ENCODE data around the gene MAMSTR.
"Not testable (repeated sequence)": the region's sequence is repeated elsewhere in the genome, so short reads cannot be mapped to it uniquely, and the experiment has no call there.

The MAMSTR gene, protein sequence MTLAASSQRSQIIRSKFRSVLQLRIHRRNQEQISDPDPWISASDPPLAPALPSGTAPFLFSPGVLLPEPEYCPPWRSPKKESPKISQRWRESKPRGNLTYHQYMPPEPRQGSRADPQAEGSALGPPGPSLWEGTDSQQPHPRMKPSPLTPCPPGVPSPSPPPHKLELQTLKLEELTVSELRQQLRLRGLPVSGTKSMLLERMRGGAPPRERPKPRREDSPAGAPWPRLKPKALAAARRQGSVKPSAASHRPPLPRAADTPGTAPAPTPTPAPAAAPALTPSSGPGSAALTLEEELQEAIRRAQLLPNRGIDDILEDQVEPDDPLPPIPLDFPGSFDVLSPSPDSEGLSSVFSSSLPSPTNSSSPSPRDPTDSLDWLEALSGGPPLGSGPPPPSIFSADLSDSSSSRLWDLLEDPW

DNA sequence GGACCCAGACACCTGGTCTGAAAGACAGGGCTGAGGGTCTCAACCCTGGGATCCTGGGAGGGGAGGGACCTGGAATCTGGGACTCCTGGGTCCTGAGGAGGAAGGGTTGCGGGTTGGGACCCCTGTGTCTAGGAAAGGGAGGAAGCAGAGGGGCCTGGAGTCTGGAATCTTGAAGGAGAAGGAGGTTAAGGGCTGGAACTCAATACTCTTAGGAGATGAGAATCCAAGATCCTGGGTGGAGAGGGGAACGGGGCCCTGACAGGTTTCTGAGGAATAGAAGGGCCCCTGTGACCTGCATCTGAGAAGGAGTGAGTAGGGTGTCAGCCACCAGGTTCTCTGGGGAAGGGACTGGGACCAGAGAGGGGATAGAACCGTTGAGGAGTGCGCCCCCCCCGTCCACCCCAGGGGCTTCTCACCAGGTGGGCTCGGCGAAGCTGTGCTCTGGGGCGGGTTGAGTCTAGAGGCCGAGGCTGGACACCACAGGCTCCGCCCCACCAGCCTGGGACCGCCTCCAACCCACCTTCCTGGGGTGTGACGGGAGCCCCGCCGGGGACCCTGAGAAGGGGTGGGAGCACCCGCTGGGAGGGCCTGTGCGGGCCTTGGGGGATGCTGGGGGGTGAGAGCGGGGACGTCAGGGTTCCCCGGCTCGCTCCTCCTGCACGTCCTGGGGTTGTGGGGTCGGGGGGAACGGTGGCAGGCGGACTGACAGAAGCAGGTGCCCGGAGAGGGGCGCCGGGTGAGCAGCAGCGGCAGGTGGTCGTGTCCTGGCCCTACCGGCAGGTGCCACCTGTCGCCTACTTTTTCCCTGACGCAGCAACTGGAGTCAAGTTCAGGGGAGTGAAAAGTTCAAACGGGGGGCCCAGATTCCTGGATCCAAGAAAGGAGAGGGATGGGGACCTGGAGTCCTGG lies at the start of gene MAMSTR:
TSS of gene MAMSTR (minus strand) at position 463 of the 909 bp plus-strand sequence. CDS start 694 bp downstream, outside the sequence.
- peak within 1 kb of the TSS; percentile 97 for H3K4me3 Mint-ChIP-seq
- peak within 1 kb of the TSS; percentile 96 for H3K27ac Mint-ChIP-seq
- no peaks in the 10 kb centered on the region for H3K27me3 Mint-ChIP-seq
- no peak for ATAC-seq (ENCODE audit: low read depth)
- no peaks in the 10 kb centered on the region for H3K9me3 Mint-ChIP-seq
- peaks cover 12% of the 10 kb centered on the region for H3K4me1 Mint-ChIP-seq
- DNase-seq (ENCODE audit: low spot score in 2 of 2) = no peak
- no peaks in the 10 kb centered on the region for H3K36me3 Mint-ChIP-seq

GRCh38 chr19:48768994-48769713 lies 49.6 kb upstream of the MAMSTR start:
- H3K27ac Mint-ChIP-seq = no peak overlapping the region
- peaks cover 16% of the 10 kb centered on the region for H3K27me3 Mint-ChIP-seq
- no peaks in the 10 kb centered on the region for H3K36me3 Mint-ChIP-seq
- ATAC-seq (ENCODE audit: low read depth) = no peak
- no peaks in the 10 kb centered on the region for H3K4me1 Mint-ChIP-seq
- no peaks in the 10 kb centered on the region for H3K9me3 Mint-ChIP-seq
- DNase-seq (ENCODE audit: low spot score in 2 of 2) = no peak
- no peak overlapping the region for H3K4me3 Mint-ChIP-seq

DNA sequence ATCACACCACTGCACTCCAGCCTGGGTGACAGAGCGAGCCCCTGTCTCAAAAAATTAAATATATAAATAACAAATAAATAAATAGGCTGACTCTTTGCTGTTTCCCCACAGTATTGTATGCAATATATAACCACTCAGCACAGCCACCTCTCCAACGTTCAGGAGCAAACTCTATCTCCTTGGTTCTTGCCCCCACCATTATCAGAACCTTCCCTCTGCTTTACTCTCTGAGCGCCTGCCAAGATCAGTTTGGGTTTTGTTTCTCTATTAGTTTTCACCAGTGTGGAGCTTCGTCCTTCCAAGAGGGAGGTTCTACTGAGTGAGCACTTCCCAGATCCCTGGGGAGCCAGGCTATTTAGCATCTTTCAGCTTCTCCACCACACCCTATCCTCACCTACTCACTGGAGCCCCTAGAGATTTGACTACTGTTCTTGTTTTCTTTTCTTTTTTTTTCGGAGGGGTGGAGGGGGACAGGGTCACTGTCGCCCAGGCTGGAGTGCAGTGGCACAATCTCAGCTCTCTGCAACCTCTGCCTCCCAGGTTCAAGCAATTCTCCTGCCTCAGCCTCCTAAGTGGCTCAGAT lies 48.7 kb upstream of the MAMSTR start:
- H3K27me3 Mint-ChIP-seq = peaks cover 16% of the 10 kb centered on the region
- not testable (repeated sequence) for DNase-seq (ENCODE audit: low spot score in 2 of 2); H3K4me3 Mint-ChIP-seq; H3K27ac Mint-ChIP-seq; H3K4me1 Mint-ChIP-seq; H3K9me3 Mint-ChIP-seq; H3K36me3 Mint-ChIP-seq; ATAC-seq (ENCODE audit: low read depth)

DNA sequence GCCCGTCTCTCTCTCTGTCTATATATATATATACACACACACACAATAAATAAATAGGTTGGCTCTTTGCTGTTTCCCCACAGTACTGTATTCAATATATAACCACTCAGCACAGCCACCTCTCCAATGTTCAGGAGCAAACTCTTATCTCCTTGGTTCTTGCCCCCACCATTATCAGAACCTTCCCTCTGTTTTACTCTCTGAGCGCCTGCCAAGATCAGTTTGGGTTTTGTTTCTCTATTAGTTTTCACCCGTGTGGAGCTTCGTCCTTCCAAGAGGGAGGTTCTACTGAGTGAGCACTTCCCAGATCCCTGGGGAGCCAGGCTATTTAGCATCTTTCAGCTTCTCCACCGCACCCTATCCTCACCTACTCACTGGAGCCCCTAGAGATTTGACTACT lies 46.3 kb upstream of the MAMSTR start:
- not testable (repeated sequence) for H3K4me3 Mint-ChIP-seq; DNase-seq (ENCODE audit: low spot score in 2 of 2); ATAC-seq (ENCODE audit: low read depth); H3K9me3 Mint-ChIP-seq; H3K4me1 Mint-ChIP-seq; H3K36me3 Mint-ChIP-seq; H3K27ac Mint-ChIP-seq
- H3K27me3 Mint-ChIP-seq = peaks cover 25% of the 10 kb centered on the region

- H3K27ac Mint-ChIP-seq = no peak overlapping the region
- peaks cover 2% of the 10 kb centered on the region for H3K4me1 Mint-ChIP-seq
- H3K4me3 Mint-ChIP-seq = no peak overlapping the region
- ATAC-seq (ENCODE audit: low read depth) (no peak), DNase-seq (ENCODE audit: low spot score in 2 of 2) (no peak)
- no peaks in the 10 kb centered on the region for H3K36me3 Mint-ChIP-seq
- no peaks in the 10 kb centered on the region for H3K9me3 Mint-ChIP-seq
- H3K27me3 Mint-ChIP-seq = peaks cover 19% of the 10 kb centered on the region
Observed at GRCh38 chr19:48760504-48761205, 41.1 kb upstream of the MAMSTR start.

- H3K4me3 Mint-ChIP-seq = no peak overlapping the region
Observed at GRCh38 chr19:48757741-48758144, 38.2 kb upstream of the MAMSTR start.

DNA sequence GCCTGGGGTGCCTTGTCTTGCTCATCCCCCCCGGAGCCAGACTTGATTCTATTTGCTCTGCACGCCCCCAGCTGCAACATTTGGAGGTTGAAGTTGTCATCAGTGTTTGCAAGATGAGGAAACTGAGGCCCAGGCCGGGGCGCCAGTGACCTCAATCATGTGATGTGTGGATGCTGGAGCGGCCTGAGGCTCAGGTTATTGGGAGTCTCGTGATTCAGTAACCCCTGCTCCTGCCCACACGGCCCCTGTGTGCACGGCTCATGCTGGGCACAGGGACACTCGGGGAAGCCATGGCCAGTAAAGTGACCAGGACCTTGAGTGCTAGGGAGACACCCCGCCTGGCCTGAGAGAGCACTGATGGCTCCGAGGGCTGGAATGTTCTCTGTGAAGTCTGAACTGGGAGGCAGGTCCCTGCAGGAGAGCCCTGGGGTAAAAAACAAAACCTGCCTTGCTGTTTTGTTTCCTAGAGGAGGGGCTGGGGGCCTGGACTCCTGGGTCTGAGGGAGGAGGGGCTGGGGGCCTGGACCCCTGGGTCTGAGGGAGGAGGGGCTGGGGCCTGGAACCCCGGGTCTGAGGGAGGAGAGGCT lies 37.7 kb upstream of the MAMSTR start:
- no peak for ATAC-seq (ENCODE audit: low read depth)

More at GRCh38 chr19:48757741-48758144, 38.2 kb upstream of the MAMSTR start:
- Mint-ChIP-seq H3K36me3 (no peaks in the 10 kb centered on the region), H3K27me3 (peaks cover 28% of the 10 kb centered on the region), H3K4me1 (peaks cover 9% of the 10 kb centered on the region), H3K9me3 (no peaks in the 10 kb centered on the region), H3K27ac (no peak overlapping the region)
- no peak for ATAC-seq (ENCODE audit: low read depth)
- no peak for DNase-seq (ENCODE audit: low spot score in 2 of 2)

GRCh38 chr19:48756686-48757085 lies 37.2 kb upstream of the MAMSTR start:
- DNase-seq (ENCODE audit: low spot score in 2 of 2) (no peak), ATAC-seq (ENCODE audit: low read depth) (no peak)
- no peak overlapping the region for H3K4me3 Mint-ChIP-seq
- H3K27me3 Mint-ChIP-seq = peaks cover 24% of the 10 kb centered on the region
- H3K27ac Mint-ChIP-seq = no peak overlapping the region
- H3K36me3 Mint-ChIP-seq = no peaks in the 10 kb centered on the region
- H3K9me3 Mint-ChIP-seq = no peaks in the 10 kb centered on the region
- peaks cover 12% of the 10 kb centered on the region for H3K4me1 Mint-ChIP-seq

More for the DNA sequence above, 37.7 kb upstream of the MAMSTR start:
- H3K27me3 Mint-ChIP-seq = peaks cover 26% of the 10 kb centered on the region
- H3K9me3 Mint-ChIP-seq = no peaks in the 10 kb centered on the region
- H3K36me3 Mint-ChIP-seq = no peaks in the 10 kb centered on the region
- peaks cover 10% of the 10 kb centered on the region for H3K4me1 Mint-ChIP-seq
- H3K27ac Mint-ChIP-seq = no peak overlapping the region
- no peak for DNase-seq (ENCODE audit: low spot score in 2 of 2)
- no peak overlapping the region for H3K4me3 Mint-ChIP-seq

DNA sequence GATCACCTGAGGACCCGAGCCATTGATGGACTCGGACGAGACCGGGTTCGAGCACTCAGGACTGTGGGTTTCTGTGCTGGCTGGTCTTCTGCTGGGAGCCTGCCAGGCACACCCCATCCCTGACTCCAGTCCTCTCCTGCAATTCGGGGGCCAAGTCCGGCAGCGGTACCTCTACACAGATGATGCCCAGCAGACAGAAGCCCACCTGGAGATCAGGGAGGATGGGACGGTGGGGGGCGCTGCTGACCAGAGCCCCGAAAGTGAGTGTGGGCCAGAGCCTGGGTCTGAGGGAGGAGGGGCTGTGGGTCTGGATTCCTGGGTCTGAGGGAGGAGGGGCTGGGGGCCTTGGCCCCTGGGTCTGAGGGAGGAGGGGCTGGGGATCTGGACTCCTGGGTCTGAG lies 36.7 kb upstream of the MAMSTR start:
- peaks cover 14% of the 10 kb centered on the region for H3K4me1 Mint-ChIP-seq
- no peaks in the 10 kb centered on the region for H3K36me3 Mint-ChIP-seq
- peaks cover 21% of the 10 kb centered on the region for H3K27me3 Mint-ChIP-seq
- DNase-seq (ENCODE audit: low spot score in 2 of 2) = no peak
- no peak overlapping the region for H3K4me3 Mint-ChIP-seq
- no peak for ATAC-seq (ENCODE audit: low read depth)
- no peak overlapping the region for H3K27ac Mint-ChIP-seq
- H3K9me3 Mint-ChIP-seq = no peaks in the 10 kb centered on the region

GRCh38 chr19:48755787-48756186 lies 36.3 kb upstream of the MAMSTR start:
- ATAC-seq (ENCODE audit: low read depth) (no peak), DNase-seq (ENCODE audit: low spot score in 2 of 2) (no peak)
- Mint-ChIP-seq H3K27me3 (peaks cover 20% of the 10 kb centered on the region), H3K4me3 (no peak overlapping the region), H3K9me3 (no peaks in the 10 kb centered on the region), H3K36me3 (no peaks in the 10 kb centered on the region), H3K4me1 (peaks cover 17% of the 10 kb centered on the region), H3K27ac (no peak overlapping the region)

DNA sequence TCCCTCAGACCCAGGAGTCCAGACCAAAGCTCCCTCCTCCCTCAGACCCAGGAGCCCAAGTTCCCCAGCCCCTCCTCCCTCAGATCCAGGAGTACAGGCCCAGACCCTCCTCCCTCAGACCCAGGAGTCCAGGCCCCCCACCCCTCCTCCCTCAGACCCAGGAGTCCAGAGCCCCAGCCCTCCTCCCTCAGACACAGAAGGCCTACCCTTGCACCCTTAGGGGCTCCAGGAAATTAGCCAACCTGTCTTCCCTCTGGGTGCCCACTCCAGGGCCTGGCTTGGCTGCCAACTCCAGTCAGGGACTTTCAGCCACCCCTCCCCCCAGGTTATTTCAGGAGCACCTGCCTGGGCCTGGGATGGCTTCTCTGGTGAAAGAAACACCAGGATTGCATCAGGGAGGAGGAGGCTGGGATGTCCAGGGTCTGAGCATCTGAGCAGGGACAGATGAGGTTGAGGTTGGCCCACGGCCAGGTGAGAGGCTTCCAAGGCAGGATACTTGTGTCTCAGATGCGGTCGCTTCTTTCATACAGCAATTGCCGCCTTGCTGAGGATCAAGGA lies 35.6 kb upstream of the MAMSTR start, which contains the start of gene FGF21:
TSS of gene FGF21 (plus strand) at position 441 of the 558 bp plus-strand sequence. CDS start 713 bp downstream, outside the sequence.
- Mint-ChIP-seq H3K4me1 (peaks cover 15% of the 10 kb centered on the region), H3K27ac (no peak within 1 kb of the TSS), H3K4me3 (no peak within 1 kb of the TSS), H3K27me3 (peaks cover 19% of the 10 kb centered on the region), H3K36me3 (no peaks in the 10 kb centered on the region), H3K9me3 (no peaks in the 10 kb centered on the region)
- ATAC-seq (ENCODE audit: low read depth) (no peak), DNase-seq (ENCODE audit: low spot score in 2 of 2) (no peak)

- Mint-ChIP-seq H3K9me3 (no peaks in the 10 kb centered on the region), H3K36me3 (no peaks in the 10 kb centered on the region), H3K4me1 (peaks cover 15% of the 10 kb centered on the region), H3K27ac (no peak within 1 kb of the TSS), H3K4me3 (peak within 1 kb of the TSS; percentile 75), H3K27me3 (peaks cover 23% of the 10 kb centered on the region)
- no peak for DNase-seq (ENCODE audit: low spot score in 2 of 2)
- peak; percentile 80 for ATAC-seq (ENCODE audit: low read depth)
Observed at GRCh38 chr19:48752496-48753365, 33.2 kb upstream of the MAMSTR start, which contains the start of gene FUT1. Gene FUT1 (minus strand): TSS chr19:48752641. CDS start chr19:48751281, 1,360 bp downstream.
